Measurements from ENCODE around the gene ZNF280B.
"Not testable (repeated sequence)": the region's sequence is repeated elsewhere in the genome, so short reads cannot be mapped to it uniquely, and the experiment has no call there.

The ZNF280B gene

GRCh38 chr22:22498267-22498666, 10.3 kb downstream of the ZNF280B start:
- TF ChIP-seq CTCF (IDR thresholded peaks at IDR 0.05; ENCODE audit: borderline replicate concordance, insufficient read depth, low read depth, low read length) = no peak
- no peak overlapping the region for H3K4me3 ChIP-seq (ENCODE audit: low read depth, low read length)

GRCh38 chr22:22491589-22491988, 17.0 kb downstream of the ZNF280B start:
- not testable (repeated sequence) for H3K4me3 ChIP-seq (ENCODE audit: low read depth, low read length)

GRCh38 chr22:22488736-22489135, 19.8 kb downstream of the ZNF280B start:
- no peak overlapping the region for H3K4me3 ChIP-seq (ENCODE audit: low read depth, low read length)
- no peak for TF ChIP-seq CTCF (IDR thresholded peaks at IDR 0.05; ENCODE audit: borderline replicate concordance, insufficient read depth, low read depth, low read length)

- no peak overlapping the region for H3K4me3 ChIP-seq (ENCODE audit: low read depth, low read length)
- TF ChIP-seq CTCF (IDR thresholded peaks at IDR 0.05; ENCODE audit: borderline replicate concordance, insufficient read depth, low read depth, low read length) = no peak
Observed at GRCh38 chr22:22487869-22488597, 20.5 kb downstream of the ZNF280B start.

- no peak overlapping the region for H3K4me3 ChIP-seq (ENCODE audit: low read depth, low read length)
- no peak for TF ChIP-seq CTCF (IDR thresholded peaks at IDR 0.05; ENCODE audit: borderline replicate concordance, insufficient read depth, low read depth, low read length)
Observed at GRCh38 chr22:22487059-22487458, 21.5 kb downstream of the ZNF280B start.

- no peak for TF ChIP-seq CTCF (IDR thresholded peaks at IDR 0.05; ENCODE audit: borderline replicate concordance, insufficient read depth, low read depth, low read length)
- no peak overlapping the region for H3K4me3 ChIP-seq (ENCODE audit: low read depth, low read length)
Observed at GRCh38 chr22:22486132-22486899, 22.2 kb downstream of the ZNF280B start.

- H3K4me3 ChIP-seq (ENCODE audit: low read depth, low read length) = no peak overlapping the region
- no peak for TF ChIP-seq CTCF (IDR thresholded peaks at IDR 0.05; ENCODE audit: borderline replicate concordance, insufficient read depth, low read depth, low read length)
Observed at GRCh38 chr22:22485524-22485923, 23.0 kb downstream of the ZNF280B start.
